ENCODE measurements around the gene MAP1LC3B2.

- TF ChIP-seq TARDBP (IDR thresholded peaks at IDR 0.05) (no peak), SUZ12 (IDR thresholded peaks at IDR 0.05) (no peak), SP1 (IDR thresholded peaks at IDR 0.05) (no peak), HDGF (IDR thresholded peaks at IDR 0.05; ENCODE audit: borderline replicate concordance) (no peak), CTBP1 (IDR thresholded peaks at IDR 0.05; ENCODE audit: borderline replicate concordance) (no peak), BHLHE40 (IDR thresholded peaks at IDR 0.05; ENCODE audit: borderline replicate concordance) (no peak), FOXM1 (IDR thresholded peaks at IDR 0.05; ENCODE audit: borderline replicate concordance) (no peak), NFRKB (IDR thresholded peaks at IDR 0.05) (no peak), FOXA1 (IDR thresholded peaks at IDR 0.05) (no peak)
Measured at GRCh38 chr12:116599285-116600136, 40.3 kb downstream of the MAP1LC3B2 start.
